HG02840 (cell line): ENCODE data around the gene RNU5B-1.

ENCODE experiments used
- ATAC-seq: cut with Tn5 transposase; IDR thresholded peaks from one replicate; pipeline ENCODE4 v1.9.1; 2021; ENCODE audit warnings: mild to moderate bottlenecking, moderate library complexity, moderate number of reproducible peaks; ENCODE audit not compliant: unreplicated experiment, low FRiP score

RNU5B-1 gene

DNA sequence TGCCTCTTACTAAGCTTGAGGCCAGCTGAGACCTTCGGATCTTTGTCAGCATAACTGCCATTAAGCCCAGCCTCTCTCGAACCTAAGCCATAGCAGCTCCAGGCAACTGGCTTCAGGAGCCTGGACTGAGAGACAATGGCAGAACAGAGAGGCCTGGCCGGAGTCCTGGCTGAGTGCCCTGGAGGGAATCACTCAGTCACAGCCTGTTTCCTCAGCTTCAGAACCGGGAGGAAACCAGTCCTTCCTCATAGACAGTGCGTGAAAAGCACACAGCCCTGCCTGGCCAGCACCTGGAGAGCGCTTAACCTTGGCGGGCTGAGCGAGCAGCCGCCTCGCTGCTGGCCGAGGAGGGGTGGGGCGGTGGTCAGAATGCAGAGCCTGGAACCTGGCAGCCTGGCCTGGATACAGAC lies 21.6 kb downstream of the RNU5B-1 start:
- ATAC-seq, result no peak

DNA sequence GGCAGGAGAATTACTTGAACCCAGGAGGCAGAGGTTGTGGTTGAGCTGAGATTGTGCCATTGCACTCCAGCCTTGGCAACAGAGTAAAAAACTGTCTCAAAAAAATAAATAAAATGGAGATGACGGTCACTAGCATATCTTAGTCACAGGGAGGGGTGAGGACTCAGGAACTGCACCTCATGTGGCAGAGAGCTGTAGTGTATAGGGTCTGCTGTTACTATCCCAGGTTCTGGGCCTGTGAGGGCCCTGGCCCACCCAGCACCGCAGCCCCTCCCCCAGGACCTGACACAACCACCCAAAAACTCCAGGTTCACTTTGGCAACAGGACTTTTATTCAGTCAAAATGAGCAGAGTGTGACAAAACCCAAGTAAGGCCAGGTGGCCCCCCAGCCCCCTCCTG lies 22.3 kb downstream of the RNU5B-1 start:
- no peak for ATAC-seq

DNA sequence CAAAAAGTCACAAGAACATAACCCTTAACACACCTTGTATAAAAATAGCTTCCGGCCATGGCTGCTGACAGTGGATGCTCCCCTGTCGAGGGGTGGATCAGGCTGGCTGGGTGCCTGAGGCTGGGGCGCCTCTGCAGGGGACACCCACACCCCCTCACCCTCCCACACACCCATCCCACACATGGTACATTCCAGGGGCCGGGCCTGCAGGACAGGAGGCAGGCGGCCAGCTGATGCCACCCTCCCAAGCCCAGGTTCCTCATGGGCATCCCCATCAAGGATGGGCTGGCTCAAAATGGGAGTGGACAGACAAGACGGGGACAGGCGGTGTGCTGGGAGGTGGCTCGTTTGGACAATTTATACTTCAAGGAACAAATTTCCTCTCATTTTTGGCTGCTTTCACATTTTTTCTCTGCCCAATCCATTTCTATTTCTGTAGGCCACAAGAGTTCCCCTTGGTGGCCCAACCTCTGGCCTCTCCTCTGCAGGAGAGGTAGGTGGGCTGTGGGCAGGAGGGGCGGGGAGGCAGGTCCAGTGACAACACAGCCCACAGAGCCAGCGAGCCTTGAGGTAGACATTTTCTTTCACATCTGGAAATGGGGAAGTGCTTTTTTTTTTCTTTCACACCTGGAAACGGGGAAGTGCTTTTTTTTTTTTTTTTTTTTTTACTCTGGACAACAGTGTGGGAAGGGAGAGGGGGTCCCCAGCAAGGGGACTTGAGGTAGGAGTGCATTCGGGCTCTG lies 23.3 kb downstream of the RNU5B-1 start:
- no peak for ATAC-seq

DNA sequence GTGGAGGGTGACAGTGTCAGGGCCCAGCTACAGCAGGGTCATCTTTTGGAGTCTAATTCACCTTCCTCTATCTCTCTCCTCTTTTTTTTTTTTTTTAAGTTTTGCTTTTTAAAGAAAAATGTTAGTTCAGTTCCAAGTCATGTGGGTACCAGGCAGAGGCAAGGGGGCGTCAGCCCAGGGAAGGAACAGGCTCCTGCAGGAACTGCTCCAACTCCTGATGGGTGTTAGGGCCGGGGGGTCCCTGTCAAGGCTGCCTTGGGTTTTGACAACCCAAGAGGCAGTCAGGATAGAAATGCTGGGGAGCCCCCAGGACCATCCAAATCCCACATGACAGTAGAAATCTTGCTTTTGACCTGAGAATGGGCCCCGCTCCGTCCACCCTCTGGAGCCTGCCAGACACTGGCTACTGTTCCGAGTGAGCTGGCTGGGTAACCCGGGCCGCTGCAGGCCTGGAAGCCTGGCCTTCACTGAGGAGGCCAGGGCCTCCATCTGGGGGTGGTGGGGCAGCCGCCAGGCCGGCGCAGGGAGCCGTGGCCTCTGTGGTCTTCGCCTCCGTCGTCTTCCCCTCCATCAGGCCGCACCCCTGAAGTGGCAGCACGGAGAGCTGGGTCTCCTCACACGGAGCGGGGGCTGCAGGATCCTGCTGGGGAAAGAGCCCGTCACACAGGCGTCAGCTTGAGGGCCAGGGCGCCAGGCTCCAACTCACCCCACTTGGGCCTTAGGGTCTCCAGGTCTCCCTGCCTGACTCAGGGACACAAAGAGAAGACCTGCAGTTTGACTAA lies 24.2 kb downstream of the RNU5B-1 start:
- no peak for ATAC-seq

DNA sequence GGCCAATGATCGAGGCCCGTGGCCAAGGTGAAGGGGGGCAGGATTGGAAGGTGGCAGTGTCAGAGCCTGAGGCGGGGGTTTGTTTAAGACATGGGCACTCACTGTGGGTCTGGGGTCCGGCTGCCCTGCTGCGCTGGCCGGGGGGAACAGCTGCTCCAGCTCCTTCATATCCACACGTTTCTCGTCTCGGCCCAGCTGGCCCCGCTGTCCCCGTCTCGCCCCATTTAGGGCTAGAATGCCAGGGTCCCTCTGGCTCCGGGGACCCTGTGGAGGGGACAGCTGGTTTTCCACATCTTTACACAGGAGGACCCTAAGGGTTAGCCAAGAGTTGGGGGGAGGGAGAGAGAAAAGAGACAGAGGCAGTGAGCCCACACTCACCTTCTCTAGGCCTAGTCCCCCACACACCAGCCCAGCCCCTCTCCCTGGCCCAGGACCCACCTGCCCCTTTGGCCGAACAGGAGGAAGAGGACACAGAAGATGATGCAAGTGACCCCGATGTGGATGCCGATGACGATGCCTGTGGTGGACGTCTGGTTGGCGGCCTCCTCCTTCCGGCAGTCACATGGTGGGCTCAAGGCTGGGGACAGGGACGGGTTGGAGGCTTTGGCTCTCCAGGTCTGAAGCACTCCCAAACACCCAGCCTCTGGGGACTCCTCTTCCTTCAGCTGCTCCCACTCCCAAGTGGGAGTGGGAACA lies 25.0 kb downstream of the RNU5B-1 start:
- no peak for ATAC-seq

DNA sequence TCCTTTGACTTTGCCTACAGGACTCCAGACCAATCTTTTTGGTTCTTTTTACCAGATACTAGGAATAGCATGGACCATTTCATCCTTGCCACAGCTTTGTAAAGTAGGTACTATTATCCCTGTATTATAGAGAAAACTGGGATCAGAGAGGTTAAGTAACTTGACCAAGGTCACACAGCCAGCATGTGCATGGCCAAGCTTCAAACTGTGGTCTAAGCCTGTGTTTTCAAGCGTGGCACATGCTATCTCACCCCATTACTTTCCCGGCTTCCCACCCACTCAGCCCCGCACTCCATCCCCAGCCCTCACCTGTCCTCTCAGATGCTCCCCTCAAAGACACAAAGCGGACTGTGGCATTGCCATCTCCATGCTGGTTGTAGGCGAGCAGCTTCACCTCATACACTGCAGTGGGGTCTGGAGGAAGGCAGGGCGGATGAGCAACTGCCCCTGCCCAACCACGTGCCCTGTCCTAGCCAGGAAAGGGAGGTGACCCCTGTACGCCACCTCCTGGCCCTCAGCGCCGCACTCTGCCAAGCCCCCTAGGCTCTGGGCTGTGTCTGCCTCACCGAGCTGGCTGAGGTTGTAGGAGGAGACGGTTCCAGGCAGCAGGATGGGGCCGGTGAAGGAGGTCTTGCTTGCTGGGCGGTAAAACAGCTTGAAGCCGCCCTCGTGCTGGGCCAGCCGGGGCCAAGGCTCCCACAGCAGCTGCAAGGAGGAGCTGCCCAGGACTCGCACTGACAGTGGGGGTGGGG lies 25.7 kb downstream of the RNU5B-1 start:
- no peak for ATAC-seq

DNA sequence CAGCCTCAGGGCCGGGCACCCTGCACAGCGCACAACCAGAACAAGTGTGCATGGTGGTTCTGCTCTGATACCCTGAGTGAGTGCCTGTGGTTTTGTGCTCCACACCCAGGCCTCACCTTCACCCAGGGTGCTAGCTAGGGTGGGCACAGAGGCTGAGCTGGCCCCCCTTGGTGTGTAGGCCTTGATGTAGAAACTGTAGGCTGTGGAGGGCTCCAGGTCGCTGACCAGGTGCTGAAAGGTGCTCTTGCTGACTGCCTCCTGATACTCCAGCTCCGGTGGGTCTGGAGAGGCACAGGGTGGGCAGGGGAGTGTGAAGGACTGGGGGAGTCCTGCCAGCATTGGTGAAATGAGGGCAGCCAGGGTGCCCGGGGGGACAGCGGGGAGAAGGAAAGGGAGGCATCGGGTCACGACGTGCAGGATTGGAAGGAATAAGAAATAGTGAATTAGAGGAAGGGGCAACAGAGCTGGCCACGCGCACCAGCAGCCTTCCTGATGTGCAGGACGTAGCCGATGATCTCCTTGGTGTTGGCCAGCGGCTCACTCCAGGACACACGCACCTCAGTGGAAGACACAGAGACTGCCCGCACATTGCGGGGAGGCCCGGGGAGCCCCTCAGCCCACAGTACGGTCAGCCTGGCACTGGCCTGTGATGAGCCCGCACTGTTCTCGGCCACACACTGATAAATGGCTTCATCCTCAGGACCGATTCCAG lies 26.6 kb downstream of the RNU5B-1 start:
- no peak for ATAC-seq

DNA sequence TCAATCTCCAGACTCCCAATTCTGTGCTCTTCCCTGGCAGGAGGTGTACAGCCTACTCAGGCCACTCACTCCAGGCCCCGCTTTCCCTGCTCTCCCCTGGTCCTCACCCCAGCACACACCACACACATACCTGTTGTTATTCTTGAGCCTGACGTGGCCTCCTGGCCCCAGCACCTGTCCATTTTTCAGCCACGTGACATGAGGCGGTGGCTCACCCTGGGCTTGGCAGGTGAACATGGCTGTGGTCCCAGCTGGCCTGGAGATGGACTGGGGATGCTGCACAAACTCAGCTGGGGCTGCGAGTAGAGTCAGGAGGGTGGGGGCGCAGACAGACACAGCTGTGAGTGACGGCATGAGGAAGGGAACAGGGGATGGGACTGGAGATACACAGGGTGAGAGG lies 27.3 kb downstream of the RNU5B-1 start:
- no peak for ATAC-seq

DNA sequence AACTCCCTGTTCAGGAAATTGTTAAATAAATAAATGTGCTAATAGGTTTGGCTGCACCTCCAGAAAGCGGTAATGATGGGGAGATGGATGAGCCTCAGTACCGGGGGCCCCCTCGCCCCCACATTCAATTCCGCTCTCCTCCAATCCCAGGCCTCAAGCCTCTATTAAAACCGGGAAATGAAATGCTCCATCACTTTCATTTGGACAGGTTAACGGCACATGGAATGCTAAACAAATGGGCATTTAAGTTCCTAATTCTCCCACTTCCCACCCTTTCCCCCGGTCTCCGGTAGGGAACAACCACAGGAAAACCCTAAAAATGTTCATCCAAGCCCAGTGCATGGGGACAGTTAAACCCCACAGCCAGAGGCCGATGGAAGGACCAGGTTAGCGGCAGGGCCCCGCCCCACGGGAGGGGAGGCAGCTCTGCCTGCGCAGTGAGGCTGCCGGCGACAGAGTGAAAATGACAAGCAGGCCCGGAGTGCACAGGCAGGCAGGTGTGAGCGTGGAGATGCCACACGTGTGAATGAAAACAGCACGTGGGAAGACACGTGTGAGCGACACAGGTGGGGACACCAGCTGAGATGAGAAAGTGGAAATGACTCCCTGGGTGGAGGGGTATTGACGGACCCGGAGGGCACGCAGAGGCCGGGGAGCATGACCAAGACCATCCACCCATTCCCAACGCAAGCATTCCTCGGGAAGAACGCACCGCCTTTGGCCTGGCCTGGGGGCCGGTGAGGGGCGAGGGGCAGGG lies 28.1 kb downstream of the RNU5B-1 start:
- ATAC-seq, result no peak

DNA sequence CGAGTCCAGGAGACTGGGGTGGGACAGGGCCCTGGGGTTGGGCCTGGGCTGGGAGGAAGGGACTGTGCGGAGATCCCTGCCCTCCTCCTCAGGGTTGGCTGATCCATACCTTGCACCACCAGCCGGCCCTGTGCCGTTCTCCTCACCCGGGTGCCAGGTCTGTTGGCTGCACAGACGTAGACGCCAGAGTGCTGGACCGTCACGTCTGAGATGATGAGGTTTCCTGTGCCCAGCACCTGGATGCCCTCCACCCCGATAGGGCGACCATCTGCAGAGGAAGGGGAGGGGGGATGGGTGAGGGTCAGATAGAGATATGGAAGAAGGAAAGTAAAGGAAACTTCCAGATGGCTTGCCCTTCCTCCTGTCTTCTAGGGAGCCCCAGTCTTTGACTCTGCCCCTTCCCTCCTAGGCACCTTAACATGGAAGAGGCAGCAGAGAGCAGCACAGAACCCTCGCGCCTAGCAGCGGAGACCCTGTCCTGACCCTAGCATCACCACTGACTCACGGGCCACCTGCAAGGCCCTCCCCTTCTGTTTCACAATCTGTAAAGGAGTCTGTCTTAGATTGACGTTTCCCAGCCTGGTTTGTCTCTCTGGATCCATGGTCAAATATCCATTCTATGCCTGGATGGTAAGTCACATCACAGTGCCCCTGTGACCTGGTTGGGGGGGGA lies 28.8 kb downstream of the RNU5B-1 start:
- no peak for ATAC-seq

DNA sequence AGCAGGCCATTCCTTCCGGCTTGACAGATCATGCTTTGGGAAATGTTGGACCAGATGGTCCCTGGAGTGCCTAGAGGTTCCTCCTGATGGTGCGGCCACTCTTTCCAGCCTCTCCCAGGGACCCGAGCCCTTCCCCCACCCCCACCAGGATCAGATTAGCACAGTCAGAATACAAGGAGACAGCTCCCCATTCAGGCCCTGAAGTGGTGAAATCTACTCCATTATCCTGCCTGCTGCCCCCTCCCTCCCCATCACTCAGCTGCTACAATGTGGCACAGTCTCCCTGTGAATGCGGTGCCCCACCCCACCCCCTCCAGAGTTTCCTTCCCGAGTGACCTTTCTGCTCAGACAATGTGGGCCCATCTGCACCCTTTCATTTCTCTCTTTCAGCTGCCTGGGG lies 29.4 kb downstream of the RNU5B-1 start:
- ATAC-seq, result no peak

DNA sequence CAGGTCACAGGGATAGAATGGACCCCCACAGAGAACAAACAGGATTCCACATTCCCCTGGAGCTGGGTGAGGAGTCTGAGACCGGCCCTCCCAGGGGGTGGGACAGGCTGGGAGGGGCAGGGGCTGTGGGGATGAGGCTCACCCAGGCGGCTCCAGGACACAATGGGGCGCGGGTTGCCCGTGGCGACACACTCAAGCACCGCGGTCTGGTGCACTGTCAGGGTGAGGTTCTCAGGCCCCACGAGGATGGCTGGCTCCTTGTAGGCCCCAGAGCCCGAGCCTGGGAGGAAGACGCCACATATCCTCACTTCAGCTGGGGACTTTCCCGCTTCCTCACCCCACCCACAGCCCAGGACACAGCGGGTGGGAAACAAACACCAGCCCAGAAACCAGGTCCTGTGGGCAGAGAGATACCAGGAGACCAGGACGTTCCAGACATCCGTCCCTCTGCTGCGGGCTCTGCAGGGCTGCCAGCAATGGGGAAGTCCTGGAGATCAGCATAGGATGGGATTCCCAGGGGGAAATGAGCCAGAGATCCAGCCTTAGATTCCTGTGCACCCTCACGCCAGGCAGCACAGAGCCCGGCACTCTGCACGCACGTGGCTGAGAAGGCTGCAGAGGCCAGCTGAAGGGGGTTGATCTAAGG lies 30.2 kb downstream of the RNU5B-1 start:
- no peak for ATAC-seq

DNA sequence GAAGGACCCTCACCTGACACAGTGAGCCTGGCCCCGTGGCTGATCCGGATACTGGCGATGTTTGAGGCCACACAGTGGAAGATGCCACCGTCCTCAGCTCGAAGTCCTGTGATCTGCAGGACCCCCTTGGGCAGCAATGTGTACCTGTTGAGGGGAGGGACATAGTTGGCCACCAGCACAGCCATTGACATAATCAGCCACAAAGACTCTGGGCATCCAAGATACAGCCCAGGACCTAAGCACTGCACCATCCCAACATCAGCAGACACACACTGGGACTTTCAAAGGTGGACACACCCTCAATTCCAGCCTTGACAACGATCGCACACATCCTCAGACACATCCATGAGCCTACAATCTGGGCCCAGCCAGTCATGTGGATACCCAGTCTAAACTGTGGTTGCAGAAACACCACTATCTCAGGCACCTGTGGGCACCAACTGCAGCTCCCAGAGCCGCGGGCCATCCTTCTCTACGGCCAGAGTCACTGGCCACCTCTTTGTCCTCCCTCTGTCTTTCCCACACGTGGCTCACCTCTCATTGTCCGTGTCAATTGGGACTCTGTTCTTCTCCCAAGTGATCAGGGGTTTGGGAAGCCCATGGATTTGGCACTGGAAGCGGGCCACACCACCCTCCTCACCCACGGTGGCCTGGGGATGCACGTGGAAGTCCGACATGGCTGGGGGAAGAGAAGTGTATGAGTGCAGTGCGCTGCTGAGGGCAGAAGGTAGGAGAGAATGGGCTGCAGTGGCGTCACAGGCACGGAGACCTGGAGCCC lies 31.0 kb downstream of the RNU5B-1 start:
- no peak for ATAC-seq

DNA sequence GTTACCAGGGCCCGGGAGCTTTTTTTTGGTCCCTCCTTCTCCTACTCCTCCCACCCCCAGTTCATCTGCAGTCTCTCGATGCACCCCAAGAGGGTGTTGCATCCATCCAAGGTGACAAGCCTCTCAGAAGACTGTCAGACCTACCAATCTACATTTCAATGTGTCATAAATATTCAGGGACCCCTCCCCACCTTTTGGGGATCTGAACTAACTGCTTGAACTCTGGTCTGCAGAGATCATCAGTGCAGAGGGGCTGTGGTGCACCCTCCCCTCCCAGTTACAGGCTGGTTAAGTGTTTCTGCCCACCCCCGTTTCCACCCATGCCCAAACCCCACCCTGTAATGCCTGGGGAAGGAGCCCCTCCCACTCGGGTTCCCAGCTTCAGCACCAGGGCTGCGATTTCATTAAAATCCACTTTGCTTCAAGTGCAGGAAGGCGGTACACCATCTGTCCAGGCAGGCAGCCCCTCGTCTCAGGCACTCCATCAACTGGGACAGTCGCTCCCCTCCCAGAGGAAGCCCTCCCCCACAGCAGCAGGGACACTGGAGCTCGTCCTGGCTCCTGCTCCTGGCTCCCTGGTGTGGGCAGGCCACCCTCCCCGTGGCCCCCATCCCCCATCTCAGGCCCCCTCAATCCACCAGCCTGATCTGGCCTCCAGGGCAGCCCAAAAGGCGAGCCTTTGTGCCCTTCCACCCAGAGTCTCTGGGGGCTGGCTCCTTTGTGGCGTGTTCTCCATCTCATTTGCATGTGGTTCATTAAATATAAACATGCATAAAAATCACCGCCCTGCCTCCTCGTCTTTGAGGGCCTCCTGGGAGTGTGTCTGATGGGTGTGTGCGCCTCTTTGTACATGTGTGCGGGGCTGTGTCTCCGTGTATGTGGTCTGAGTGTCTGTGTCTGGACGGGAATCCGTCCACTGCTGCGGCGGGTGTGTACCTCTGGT lies 32.3 kb downstream of the RNU5B-1 start:
- no peak for ATAC-seq

DNA sequence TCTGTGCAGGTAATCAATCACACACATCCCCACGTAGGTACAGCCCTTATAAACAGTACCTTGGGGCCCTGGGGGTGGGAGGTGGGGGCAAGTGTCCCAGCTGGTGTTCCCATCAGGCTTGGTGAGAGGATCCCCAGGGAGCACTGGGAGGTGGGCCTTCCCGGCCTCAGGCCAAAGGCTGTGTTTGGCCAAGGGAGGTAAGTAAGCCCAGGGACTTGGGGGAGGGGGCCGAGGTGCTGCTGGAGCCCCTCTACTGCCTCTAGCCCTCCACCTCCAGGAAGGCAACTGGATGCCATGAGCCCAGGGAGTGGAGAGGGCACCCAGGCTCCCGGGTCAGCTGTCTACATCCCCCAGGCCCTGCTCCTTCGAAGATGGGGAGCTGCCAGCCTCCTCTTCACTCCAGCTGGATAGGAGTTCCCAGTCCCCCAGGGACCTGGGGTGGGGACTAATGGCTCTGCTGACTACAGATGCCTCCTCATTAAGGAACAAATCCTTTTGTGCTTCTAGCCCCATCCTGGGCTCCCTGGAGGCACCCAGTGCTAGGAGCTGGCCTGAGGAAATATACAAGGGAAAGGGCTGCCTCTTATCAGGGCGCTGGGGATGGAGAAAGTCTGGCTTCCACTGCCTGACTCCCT lies 33.1 kb downstream of the RNU5B-1 start:
- no peak for ATAC-seq

DNA sequence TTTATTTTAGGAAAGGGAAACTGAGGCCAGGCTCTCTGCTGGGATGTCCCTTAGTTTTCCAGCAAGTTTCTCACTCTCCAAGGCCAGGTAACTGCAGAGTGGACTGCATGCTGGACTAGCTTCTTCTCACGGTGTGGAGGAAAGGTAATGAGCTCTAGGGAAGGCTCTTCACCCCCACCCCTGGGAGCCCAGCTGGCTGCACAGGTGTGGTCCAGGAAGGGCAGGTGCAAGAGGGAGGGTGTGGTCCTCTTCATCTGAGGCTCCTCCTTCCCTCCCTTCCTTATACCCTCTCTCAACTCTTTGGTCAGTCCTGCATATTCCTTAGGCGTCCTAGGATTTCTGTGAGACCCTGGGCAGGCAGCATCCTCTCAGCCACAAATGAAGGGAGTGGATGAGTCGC lies 33.9 kb downstream of the RNU5B-1 start:
- ATAC-seq, result no peak
